Stimulated activated CD4-positive, alpha-beta T cell treated with anti-CD3 and anti-CD28 coated beads, Interleukin-12 subunit alpha, Interleukin-12 subunit beta, amount 100 ng/mL, for 24 hours (primary cell): ENCODE data around the gene ABHD16B.

Source experiments
- DNase-seq, 2 experiments: peaks; one replicate each; pipeline ENCODE4 v3.0.0-alpha.2; 2020; ENCODE audit warnings: low read depth in 2 of 2

ABHD16B gene

DNA sequence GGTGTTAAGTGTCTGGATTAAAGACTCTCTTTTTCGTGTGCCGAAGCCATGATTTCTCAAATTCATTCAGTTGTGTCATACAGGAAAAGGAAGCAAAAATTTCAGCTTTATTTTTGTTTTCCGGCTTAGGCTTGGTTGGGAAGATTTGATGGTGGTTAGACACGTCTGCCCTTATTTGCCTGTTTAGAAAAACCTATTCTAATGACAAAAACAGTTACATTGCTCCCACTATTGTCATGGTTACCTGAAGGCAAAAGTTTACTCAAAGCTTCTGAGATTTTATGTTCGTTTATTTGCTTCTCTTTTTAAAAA, 34.6 kb downstream of the ABHD16B start:
- no peak for DNase-seq

GRCh38 chr20:63896264-63897105, 35.2 kb downstream of the ABHD16B start:
- no peak for DNase-seq

- DNase-seq, result no peak
These were observed 36.8 kb downstream of the ABHD16B start for GRCh38 chr20:63897978-63898561.

- no peak for DNase-seq
These were observed 37.7 kb downstream of the ABHD16B start for GRCh38 chr20:63898882-63899558.

- DNase-seq, result no peak
These were observed 39.1 kb downstream of the ABHD16B start for GRCh38 chr20:63900413-63900812.

GRCh38 chr20:63903796-63904561, 42.7 kb downstream of the ABHD16B start:
- DNase-seq, result no peak

DNA sequence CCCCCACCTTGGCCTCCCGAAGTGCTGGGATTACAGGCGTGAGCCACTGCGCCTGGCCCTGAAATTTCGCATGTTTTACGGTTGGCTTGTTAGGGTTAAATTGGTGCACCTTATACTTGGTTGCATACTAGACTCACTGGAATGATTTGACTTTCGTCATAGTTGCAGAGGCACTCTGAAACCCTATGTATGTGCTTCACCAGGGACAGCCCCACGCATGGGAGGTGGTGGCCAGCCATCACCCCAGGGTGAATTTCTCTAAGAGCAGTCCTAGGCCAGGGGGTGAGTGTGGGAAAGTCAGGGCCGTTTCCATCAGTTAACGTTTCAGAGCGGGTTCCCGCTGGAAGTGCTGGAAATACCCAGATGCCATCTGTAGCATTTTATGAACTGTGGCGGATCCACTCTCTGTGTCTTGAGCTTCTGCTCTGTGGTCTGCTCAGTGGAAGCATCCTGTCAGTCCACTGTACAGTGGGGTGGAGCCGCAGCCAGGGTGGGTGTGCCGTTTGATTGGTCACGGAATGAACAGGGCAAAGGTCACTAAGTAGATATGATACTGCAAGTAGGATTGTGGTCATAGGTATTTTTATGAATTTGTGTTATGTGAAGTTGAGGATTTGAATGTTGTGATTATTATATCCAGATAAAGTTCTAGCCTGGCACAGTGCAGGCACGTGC, 46.8 kb downstream of the ABHD16B start:
- no peak for DNase-seq

GRCh38 chr20:63911176-63911575, 49.9 kb downstream of the ABHD16B start:
- DNase-seq, result no peak
